GM08714 (cell line): Measurements from ENCODE around the gene INO80E.

ENCODE experiments used
- H3K4me3 ChIP-seq: fragments of 200-500 bp; sonication (Bioruptor generic); 2 replicates; pipeline ENCODE4 v1.5.1; 2014; ENCODE audit warnings: mild to moderate bottlenecking, low read length, inconsistent platforms
- ZNF274 ChIP-seq: IDR thresholded peaks from 2 replicates; pipeline ENCODE4 v1.6.1; 2012; ENCODE audit warnings: mild to moderate bottlenecking, low read depth, low read length

INO80E gene

DNA sequence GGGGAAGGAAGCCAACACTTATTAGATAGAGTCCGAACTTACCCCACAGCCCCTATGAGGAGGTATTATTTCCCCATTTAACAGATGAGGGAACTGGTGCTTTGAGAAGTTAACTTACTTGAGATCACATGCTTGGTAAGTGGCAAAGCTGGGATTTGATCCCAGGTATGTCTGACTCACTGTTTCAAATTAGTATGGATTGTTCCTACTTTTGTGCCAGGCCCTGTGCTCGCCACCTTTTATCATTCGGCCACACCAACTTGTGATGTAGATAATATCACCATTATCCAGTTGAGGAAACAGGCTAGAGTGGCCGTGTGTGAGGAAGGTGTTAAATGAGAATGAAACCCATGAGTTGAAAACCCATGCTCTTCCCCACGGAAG is 11.3 kb upstream of the INO80E start:
- no peak for TF ChIP-seq ZNF274
- H3K4me3 ChIP-seq: no peak overlapping the region

- no peak for TF ChIP-seq ZNF274
- no peak overlapping the region for H3K4me3 ChIP-seq
Observed at GRCh38 chr16:29985271-29985811, 10.7 kb upstream of the INO80E start.

GRCh38 chr16:29986231-29986630 is 9.8 kb upstream of the INO80E start:
- no peak for TF ChIP-seq ZNF274
- H3K4me3 ChIP-seq: no peak overlapping the region

DNA sequence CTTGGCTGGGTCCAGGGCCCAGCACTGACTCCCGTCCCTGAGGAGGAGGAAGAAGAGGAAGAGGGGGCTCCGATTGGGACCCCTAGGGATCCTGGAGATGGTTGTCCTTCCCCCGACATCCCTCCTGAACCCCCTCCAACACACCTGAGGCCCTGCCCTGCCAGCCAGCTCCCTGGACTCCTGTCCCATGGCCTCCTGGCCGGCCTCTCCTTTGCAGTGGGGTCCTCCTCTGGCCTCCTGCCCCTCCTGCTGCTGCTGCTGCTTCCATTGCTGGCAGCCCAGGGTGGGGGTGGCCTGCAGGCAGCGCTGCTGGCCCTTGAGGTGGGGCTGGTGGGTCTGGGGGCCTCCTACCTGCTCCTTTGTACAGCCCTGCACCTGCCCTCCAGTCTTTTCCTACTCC is 9.1 kb upstream of the INO80E start:
- TF ChIP-seq ZNF274: no peak
- H3K4me3 ChIP-seq: no peak overlapping the region

DNA sequence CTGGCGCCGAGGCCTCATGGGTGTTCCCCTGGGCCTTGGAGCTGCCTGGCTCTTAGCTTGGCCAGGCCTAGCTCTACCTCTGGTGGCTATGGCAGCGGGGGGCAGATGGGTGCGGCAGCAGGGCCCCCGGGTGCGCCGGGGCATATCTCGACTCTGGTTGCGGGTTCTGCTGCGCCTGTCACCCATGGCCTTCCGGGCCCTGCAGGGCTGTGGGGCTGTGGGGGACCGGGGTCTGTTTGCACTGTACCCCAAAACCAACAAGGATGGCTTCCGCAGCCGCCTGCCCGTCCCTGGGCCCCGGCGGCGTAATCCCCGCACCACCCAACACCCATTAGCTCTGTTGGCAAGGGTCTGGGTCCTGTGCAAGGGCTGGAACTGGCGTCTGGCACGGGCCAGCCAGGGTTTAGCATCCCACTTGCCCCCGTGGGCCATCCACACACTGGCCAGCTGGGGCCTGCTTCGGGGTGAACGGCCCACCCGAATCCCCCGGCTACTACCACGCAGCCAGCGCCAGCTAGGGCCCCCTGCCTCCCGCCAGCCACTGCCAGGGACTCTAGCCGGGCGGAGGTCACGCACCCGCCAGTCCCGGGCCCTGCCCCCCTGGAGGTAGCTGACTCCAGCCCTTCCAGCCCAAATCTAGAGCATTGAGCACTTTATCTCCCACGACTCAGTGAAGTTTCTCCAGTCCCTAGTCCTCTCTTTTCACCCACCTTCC is 8.5 kb upstream of the INO80E start:
- no peak overlapping the region for H3K4me3 ChIP-seq
- no peak for TF ChIP-seq ZNF274

DNA sequence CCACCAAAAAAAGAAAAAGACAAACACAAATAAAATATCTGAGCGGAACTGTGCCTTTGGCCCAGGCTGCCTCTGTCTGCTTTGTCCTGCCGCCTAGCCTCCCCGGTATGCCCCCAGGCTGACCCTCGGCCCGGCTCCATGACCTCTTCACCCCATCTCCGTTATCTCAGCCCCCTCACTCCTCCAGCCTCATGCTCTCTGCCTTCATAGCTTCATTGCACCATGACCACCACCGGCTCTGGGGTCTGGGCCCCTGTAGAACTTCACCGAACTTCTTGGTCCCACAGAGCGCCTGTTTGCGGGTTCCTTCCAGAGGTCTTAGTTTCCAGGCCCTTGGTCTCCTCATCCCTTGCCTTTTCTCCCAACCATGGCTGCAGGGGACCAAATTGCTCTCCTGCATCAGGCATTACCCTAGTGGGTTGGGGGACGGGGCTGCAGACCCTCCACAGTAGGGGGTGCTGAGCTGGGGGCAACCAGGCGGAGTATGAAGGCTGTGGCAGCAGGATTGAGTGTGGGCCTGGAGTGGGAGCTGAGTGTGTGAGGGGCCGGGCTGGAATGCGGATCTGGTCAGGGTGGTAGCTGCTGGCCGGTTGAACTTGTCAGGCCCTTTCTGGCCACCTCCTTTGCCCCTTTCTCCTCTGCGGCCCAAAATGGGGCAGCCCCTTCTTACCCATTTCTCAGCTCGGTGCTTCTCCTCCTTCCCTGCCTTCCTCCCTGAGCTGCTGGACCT is 7.5 kb upstream of the INO80E start:
- no peak for TF ChIP-seq ZNF274
- no peak overlapping the region for H3K4me3 ChIP-seq

DNA sequence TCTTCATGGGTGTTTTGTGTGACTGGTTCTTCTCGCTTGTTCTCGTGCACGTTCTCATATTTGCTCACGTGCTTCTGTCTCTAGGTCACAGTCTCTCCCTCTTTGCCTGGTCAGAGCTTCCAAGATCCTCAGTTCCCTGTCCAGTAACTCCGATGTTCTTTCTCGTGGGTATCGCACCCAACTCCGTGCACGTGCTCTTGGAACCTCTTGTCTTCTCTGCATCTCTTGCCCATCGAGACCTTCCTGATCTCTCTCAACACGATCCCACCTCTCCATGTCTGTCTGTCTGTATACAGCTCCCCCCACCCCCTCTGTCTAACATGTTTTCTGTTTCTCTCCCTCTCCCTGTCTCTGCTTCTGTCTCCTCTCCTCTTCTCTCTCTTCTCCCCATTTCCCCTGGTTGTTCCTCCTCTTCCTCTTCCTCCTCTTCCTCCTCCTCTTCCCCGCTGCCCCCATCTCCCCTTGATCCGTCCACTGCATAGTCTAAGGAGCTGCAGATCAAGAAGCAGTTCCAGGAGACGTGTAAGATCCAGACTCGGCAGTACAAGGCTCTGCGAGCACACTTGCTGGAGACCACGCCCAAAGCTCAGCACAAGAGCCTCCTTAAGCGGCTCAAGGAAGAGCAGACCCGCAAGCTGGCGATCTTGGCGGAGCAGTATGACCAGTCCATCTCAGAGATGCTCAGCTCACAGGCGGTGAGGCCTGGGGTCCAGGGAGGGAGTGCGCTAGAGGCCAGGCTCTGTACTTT is 6.8 kb upstream of the INO80E start:
- no peak overlapping the region for H3K4me3 ChIP-seq
- no peak for TF ChIP-seq ZNF274

DNA sequence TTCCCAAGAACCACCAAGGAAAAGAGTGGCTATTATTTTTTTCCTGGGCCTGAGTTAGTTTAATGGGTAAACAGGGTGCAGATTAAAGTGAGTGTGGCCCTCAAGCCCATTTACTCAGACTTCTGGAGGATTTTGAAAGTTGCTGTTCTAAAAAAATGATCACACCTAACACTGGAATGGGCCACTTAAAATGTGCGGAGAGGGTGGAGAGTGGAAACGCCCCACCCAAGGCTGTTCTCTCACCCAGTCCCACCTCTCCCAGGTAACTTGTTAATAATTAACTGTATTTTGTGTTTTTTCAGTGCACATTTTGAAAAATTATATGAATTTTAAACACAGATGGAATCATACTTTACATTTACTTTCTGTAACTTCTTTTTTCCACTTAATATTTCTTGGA is 6.0 kb upstream of the INO80E start:
- no peak overlapping the region for H3K4me3 ChIP-seq
- no peak for TF ChIP-seq ZNF274

DNA sequence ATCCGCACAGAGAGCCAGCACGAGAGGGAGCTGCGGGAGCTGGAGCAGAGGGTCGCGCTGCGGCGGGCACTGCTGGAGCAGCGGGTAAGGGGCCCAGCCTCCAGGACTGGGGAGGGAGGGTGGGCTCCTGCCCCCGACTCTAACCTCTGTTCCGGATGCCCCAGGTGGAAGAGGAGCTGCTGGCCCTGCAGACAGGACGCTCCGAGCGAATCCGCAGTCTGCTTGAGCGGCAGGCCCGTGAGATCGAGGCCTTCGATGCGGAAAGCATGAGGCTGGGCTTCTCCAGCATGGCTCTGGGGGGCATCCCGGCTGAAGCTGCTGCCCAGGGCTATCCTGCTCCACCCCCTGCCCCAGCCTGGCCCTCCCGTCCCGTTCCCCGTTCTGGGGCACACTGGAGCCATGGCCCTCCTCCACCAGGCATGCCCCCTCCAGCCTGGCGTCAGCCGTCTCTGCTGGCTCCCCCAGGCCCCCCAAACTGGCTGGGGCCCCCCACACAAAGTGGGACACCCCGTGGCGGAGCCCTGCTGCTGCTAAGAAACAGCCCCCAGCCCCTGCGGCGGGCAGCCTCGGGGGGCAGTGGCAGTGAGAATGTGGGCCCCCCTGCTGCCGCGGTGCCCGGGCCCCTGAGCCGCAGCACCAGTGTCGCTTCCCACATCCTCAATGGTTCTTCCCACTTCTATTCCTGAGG is 5.0 kb upstream of the INO80E start:
- no peak overlapping the region for H3K4me3 ChIP-seq

DNA sequence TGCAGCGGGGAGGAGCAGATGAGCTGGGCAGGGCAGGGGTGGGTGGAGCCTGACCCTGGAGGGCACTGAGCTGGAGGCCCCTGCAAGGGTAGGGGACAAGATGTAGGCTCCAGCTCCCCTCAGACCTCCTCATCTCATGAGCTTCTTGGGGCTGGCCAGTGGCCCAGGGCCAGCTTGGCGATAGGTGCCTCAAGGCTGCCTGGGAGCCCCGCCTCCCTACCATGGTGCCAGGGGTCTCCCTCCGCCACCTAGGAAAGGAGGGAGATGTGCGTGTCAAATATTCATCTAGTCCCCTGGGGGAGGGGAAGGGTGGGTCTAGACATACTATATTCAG is 4.5 kb upstream of the INO80E start:
- TF ChIP-seq ZNF274: no peak
- no peak overlapping the region for H3K4me3 ChIP-seq

More for the DNA sequence above, 5.0 kb upstream of the INO80E start:
- no peak for TF ChIP-seq ZNF274

GRCh38 chr16:29992344-29992967 is 3.6 kb upstream of the INO80E start:
- no peak overlapping the region for H3K4me3 ChIP-seq
- no peak for TF ChIP-seq ZNF274

DNA sequence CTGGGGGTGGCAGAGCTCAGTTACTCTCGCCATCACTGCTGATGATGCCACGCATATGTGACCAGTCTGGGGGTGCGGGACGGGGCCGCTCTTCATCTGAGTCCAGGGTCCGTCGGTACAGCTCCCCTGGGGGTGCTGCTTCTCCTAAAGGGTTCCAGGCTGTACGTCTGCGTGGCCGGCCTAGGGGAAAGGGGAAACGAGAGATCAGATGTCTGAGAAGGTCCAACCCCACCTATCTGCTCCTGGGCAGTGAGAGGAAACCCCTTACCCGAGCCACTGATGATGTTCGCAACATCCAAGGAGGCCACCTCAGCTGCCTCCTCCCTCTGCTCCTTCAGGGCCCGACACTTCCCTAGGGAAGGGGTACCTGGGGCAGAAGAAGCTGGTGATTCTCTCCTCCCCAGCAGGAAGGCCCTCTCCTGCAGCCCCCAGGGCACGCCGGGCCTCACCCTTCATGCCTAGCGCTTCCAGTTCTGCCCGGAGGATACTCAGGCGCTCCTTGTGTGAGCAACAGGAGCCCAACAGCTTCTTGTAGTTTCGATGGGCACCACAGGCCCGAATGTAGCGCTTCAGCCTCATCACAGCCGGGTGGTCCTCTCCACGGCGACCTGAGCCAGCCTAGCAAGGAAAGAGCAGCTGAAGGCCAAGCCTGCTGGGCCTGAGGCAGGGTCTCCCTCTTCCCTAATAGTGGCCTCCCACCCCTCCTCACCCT is 2.7 kb upstream of the INO80E start:
- TF ChIP-seq ZNF274: no peak
- no peak overlapping the region for H3K4me3 ChIP-seq
